ENCODE measurements around the gene LIMD2.

LIMD2 gene

DNA sequence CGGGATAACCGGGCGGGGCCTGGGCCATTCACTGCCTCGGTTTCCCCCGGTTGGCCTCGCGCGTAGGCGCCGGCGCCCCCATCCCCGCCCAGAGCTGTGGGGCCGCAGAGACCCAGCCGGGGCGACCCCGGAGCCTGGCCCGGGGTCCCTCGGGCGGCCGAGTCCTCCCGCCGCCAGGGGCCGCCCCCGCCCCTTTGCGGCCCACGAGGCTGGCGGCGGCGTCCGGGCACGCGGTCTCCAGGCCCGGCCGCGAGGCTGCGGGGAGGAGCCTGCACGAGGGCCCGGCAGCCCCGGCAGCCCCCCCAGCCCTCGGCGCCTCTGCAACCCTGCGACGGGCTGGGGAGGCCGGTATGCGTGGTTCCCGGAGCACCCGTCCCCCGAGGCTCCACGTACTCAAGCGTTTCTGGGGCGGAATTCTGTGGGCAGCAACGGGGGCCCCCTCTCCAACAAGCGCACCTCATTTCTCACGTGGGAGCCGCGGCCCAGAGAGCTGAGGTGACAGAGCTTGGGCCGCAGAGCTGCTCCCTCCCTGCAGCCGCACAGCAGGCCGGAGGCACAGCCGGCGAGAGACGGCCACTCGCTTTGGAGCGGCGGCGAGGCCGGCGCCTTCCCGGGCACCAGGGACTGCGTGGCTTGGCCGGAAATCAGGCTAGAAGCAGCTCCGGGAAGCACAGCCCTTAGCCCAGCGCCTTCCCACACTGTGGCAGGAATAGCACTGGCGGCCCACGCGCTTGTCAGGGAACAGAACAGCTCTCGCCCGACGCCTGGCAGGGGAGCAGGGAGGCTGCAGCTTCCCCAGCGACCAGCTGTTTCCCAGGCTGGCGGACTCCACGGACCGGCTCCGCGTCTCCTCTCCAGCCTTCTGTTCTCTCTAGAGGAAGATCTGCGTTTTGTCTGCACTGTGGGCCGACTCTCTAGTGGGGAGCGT lies 867 bp upstream of the LIMD2 start:
- H3K27ac ChIP-seq (ENCODE audit: extremely low read depth, low read depth, low read length), result peak overlapping the region; percentile 91
- peaks cover 3% of the 10 kb centered on the region; the same call in 1 of the 2 replicates for H3K4me1 ChIP-seq (ENCODE audit: control insufficient read depth, insufficient read depth, low read length)
- H3K36me3 ChIP-seq (ENCODE audit: control insufficient read depth in 2 of 2, insufficient read depth in 1 of 2, low read length in 2 of 2), result peaks cover 3 to 56% of the 10 kb centered on the region in 2 experiments; a peak in 2 of 3 replicates
- ChIA-PET CTCF (interaction anchor here (0.6 to 1.0 kb wide), 4 partner anchors 12 to 275 kb away, joined by 3 to 5 read pairs (median 3); no protein-coding TSS in a partner anchor), POLR2A (interaction anchor here (1.3 to 1.5 kb wide), 2 partner anchors 10 to 79 kb away, joined by 5 to 7 read pairs; partner anchors contain the start of gene MAP3K3)
- H3K9me3 ChIP-seq (ENCODE audit: control insufficient read depth, insufficient read depth, low read depth, low read length), result no peaks in the 10 kb centered on the region
- peak overlapping the region; percentile 55 for H3K4me3 ChIP-seq (ENCODE audit: low read depth, low read length)
- TF ChIP-seq, protein P1, sequence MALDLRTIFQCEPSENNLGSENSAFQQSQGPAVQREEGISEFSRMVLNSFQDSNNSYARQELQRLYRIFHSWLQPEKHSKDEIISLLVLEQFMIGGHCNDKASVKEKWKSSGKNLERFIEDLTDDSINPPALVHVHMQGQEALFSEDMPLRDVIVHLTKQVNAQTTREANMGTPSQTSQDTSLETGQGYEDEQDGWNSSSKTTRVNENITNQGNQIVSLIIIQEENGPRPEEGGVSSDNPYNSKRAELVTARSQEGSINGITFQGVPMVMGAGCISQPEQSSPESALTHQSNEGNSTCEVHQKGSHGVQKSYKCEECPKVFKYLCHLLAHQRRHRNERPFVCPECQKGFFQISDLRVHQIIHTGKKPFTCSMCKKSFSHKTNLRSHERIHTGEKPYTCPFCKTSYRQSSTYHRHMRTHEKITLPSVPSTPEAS (tag by site-specific recombination; IDR thresholded peaks at IDR 0.05), result no peak
- TF ChIP-seq ZNF600 (tag by site-specific recombination; IDR thresholded peaks at IDR 0.05), result peak; percentile 38; the same call in 1 of the 2 replicates

DNA sequence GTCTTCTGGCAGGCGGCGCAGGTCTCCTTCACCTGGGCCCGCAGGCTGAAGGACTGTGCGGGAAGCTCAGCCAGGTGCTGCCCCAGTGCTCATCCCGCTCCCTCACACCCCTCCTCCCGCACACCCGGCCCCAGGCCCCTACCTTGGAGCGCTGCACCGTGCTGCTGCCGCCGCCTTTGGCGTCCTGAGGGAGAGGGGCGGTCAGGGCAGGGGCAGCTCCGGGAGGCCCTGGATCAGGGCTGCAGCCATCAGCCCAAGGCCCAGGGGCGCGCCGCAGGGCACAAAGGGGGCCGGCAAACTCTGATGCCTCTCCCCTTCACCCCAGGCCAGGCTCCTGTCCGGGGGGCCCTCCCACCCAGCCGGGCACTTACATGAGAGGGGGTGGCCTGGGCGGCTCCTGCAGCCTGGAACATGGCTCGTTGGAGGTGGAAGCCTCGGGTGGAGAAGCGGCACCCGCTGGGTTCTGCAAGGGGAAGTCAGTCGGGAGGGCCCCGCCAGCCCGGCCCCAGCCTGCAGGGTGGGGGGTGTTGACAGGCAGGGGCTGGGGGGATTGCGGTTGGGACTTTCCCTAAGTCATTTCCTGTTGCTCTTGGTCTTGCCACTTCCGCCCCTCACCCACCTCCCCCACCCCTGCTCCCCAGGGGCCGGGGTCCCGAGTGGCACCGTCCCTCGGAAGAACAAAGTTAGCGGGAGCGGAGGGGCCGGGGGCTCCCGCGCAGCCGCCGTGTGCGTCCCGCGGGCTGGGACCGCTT lies 863 bp downstream of the LIMD2 start:
- Histone ChIP-seq H3K9me3 (ENCODE audit: control insufficient read depth, insufficient read depth, low read depth, low read length) (no peaks in the 10 kb centered on the region), H3K36me3 (ENCODE audit: control insufficient read depth in 2 of 2, insufficient read depth in 1 of 2, low read length in 2 of 2) (peaks cover 3 to 50% of the 10 kb centered on the region in 2 experiments; a peak in 2 of 3 replicates), H3K27ac (ENCODE audit: extremely low read depth, low read depth, low read length) (peak overlapping the region; percentile 91; the same call in 1 of the 2 replicates), H3K4me3 (ENCODE audit: low read depth, low read length) (peak overlapping the region; percentile 55), H3K4me1 (ENCODE audit: control insufficient read depth, insufficient read depth, low read length) (peaks cover 3% of the 10 kb centered on the region; the same call in 1 of the 2 replicates)
- ChIA-PET CTCF (interaction anchor here (0.7 to 3.7 kb wide), 9 partner anchors 24 to 274 kb away, joined by 3 to 27 read pairs (median 3); partner anchors contain the start of gene CCDC47), POLR2A (interaction anchor here (0.9 to 1.8 kb wide), 4 partner anchors 24 to 77 kb away, joined by 3 to 11 read pairs (median 8); partner anchors contain the start of genes CCDC47 and MAP3K3)
- TF ChIP-seq ZNF423 (tag by site-specific recombination; IDR thresholded peaks at IDR 0.05), result 0 out of 2 replicates have a peak, but pooled peaks have one; percentile 18
- TF ChIP-seq, protein P2, sequence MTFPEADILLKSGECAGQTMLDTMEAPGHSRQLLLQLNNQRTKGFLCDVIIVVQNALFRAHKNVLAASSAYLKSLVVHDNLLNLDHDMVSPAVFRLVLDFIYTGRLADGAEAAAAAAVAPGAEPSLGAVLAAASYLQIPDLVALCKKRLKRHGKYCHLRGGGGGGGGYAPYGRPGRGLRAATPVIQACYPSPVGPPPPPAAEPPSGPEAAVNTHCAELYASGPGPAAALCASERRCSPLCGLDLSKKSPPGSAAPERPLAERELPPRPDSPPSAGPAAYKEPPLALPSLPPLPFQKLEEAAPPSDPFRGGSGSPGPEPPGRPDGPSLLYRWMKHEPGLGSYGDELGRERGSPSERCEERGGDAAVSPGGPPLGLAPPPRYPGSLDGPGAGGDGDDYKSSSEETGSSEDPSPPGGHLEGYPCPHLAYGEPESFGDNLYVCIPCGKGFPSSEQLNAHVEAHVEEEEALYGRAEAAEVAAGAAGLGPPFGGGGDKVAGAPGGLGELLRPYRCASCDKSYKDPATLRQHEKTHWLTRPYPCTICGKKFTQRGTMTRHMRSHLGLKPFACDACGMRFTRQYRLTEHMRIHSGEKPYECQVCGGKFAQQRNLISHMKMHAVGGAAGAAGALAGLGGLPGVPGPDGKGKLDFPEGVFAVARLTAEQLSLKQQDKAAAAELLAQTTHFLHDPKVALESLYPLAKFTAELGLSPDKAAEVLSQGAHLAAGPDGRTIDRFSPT (tag by site-specific recombination; IDR thresholded peaks at IDR 0.05), result no peak
- peak; percentile 80 for TF ChIP-seq ZIC2 (tag by site-specific recombination; IDR thresholded peaks at IDR 0.05)
- no peak for TF ChIP-seq ZNF366 (tag by site-specific recombination; conservative IDR thresholded peaks at IDR 0.05)
- TF ChIP-seq ZNF394 (tag by site-specific recombination; IDR thresholded peaks at IDR 0.05; ENCODE audit: borderline replicate concordance), result no peak
- no peak for TF ChIP-seq MZF1 (tag by site-specific recombination; IDR thresholded peaks at IDR 0.05; ENCODE audit: borderline replicate concordance)
- no peak for TF ChIP-seq ZNF776 (tag by site-specific recombination; IDR thresholded peaks at IDR 0.05; ENCODE audit: borderline replicate concordance)
- no peak for TF ChIP-seq ZNF843 (tag by site-specific recombination; IDR thresholded peaks at IDR 0.05)
- peak; percentile 47 for TF ChIP-seq ZBTB20 (tag by site-specific recombination; IDR thresholded peaks at IDR 0.05)
- TF ChIP-seq ZNF585B (tag by site-specific recombination; IDR thresholded peaks at IDR 0.05), result no peak
- TF ChIP-seq, protein P3, sequence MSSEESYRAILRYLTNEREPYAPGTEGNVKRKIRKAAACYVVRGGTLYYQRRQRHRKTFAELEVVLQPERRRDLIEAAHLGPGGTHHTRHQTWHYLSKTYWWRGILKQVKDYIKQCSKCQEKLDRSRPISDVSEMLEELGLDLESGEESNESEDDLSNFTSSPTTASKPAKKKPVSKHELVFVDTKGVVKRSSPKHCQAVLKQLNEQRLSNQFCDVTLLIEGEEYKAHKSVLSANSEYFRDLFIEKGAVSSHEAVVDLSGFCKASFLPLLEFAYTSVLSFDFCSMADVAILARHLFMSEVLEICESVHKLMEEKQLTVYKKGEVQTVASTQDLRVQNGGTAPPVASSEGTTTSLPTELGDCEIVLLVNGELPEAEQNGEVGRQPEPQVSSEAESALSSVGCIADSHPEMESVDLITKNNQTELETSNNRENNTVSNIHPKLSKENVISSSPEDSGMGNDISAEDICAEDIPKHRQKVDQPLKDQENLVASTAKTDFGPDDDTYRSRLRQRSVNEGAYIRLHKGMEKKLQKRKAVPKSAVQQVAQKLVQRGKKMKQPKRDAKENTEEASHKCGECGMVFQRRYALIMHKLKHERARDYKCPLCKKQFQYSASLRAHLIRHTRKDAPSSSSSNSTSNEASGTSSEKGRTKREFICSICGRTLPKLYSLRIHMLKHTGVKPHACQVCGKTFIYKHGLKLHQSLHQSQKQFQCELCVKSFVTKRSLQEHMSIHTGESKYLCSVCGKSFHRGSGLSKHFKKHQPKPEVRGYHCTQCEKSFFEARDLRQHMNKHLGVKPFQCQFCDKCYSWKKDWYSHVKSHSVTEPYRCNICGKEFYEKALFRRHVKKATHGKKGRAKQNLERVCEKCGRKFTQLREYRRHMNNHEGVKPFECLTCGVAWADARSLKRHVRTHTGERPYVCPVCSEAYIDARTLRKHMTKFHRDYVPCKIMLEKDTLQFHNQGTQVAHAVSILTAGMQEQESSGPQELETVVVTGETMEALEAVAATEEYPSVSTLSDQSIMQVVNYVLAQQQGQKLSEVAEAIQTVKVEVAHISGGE (tag by site-specific recombination; conservative IDR thresholded peaks at IDR 0.05; ENCODE audit: low read depth), result peak; percentile 53
- TF ChIP-seq ZNF747 (tag by site-specific recombination; IDR thresholded peaks at IDR 0.05), result no peak
- TF ChIP-seq ZNF624 (tag by site-specific recombination; IDR thresholded peaks at IDR 0.05), result no peak
- no peak for TF ChIP-seq ZNF549 (tag by site-specific recombination; IDR thresholded peaks at IDR 0.05)
- no peak for TF ChIP-seq ZNF76 (tag by site-specific recombination; IDR thresholded peaks at IDR 0.05; ENCODE audit: borderline replicate concordance, low read depth)
- TF ChIP-seq ZBTB7A (tag by site-specific recombination; IDR thresholded peaks at IDR 0.05; ENCODE audit: low read depth), result 0 out of 2 replicates have a peak, but pooled peaks have one; percentile 28
- TF ChIP-seq, protein P4, sequence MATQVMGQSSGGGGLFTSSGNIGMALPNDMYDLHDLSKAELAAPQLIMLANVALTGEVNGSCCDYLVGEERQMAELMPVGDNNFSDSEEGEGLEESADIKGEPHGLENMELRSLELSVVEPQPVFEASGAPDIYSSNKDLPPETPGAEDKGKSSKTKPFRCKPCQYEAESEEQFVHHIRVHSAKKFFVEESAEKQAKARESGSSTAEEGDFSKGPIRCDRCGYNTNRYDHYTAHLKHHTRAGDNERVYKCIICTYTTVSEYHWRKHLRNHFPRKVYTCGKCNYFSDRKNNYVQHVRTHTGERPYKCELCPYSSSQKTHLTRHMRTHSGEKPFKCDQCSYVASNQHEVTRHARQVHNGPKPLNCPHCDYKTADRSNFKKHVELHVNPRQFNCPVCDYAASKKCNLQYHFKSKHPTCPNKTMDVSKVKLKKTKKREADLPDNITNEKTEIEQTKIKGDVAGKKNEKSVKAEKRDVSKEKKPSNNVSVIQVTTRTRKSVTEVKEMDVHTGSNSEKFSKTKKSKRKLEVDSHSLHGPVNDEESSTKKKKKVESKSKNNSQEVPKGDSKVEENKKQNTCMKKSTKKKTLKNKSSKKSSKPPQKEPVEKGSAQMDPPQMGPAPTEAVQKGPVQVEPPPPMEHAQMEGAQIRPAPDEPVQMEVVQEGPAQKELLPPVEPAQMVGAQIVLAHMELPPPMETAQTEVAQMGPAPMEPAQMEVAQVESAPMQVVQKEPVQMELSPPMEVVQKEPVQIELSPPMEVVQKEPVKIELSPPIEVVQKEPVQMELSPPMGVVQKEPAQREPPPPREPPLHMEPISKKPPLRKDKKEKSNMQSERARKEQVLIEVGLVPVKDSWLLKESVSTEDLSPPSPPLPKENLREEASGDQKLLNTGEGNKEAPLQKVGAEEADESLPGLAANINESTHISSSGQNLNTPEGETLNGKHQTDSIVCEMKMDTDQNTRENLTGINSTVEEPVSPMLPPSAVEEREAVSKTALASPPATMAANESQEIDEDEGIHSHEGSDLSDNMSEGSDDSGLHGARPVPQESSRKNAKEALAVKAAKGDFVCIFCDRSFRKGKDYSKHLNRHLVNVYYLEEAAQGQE (tag by site-specific recombination; IDR thresholded peaks at IDR 0.05), result no peak
- TF ChIP-seq SP2 (tag by site-specific recombination; IDR thresholded peaks at IDR 0.05), result peak; percentile 42
